ENCODE measurements around the gene CLEC3B. TPM values are rescaled to one million over a fixed set of nuclear protein-coding genes. Genes with fewer than 3 reads are reported as not detected.

Gene CLEC3B
- total RNA-seq, 1 donor from 2014 or later: 41.7 TPM

DNA sequence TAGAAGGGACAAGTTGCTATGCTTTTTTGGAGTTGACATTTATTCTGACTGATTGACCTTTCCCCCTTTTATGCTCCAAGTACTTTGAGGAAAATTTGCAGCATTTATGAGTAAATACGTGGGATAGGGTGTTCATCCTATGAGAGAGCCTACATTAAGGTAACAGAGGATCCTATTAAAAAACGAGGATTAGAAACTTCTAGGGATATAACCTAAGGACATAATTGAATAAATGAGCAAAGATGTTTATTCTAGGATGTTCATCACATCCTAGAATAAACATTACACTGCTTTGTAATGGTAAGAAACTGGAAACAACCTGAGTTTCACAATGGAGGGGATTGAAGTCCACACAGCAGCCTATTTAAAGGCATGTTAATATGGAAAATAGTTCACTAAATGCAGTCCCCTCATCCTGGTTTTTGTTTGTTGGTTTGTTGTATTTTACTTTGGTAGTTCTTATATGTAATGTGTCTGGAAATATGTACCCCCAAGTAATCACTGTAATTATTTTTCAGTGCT is 23.9 kb upstream of the CLEC3B start:
- Histone ChIP-seq H3K9me3 (no peaks in the 10 kb centered on the region), H3K4me3 (no peak overlapping the region), H3K4me1 (no peaks in the 10 kb centered on the region), H3K27ac (no peak overlapping the region), H3K27me3 (no peaks in the 10 kb centered on the region), H3K36me3 (peaks cover 0 to 63% of the 10 kb centered on the region in 2 donors)
- no peak for TF ChIP-seq POLR2A (IDR thresholded peaks at IDR 0.05)
- TF ChIP-seq, protein P1, sequence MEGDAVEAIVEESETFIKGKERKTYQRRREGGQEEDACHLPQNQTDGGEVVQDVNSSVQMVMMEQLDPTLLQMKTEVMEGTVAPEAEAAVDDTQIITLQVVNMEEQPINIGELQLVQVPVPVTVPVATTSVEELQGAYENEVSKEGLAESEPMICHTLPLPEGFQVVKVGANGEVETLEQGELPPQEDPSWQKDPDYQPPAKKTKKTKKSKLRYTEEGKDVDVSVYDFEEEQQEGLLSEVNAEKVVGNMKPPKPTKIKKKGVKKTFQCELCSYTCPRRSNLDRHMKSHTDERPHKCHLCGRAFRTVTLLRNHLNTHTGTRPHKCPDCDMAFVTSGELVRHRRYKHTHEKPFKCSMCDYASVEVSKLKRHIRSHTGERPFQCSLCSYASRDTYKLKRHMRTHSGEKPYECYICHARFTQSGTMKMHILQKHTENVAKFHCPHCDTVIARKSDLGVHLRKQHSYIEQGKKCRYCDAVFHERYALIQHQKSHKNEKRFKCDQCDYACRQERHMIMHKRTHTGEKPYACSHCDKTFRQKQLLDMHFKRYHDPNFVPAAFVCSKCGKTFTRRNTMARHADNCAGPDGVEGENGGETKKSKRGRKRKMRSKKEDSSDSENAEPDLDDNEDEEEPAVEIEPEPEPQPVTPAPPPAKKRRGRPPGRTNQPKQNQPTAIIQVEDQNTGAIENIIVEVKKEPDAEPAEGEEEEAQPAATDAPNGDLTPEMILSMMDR (IDR thresholded peaks at IDR 0.05): no peak
- no peak for TF ChIP-seq POLR2AphosphoS5 (IDR thresholded peaks at IDR 0.05; ENCODE audit: insufficient read depth in 1 of 2, low read depth in 1 of 2)
- intact Hi-C loops (cut with DNase I): no loop called here
- DNase-seq (ENCODE audit: extremely low spot score in 2 of 2): no peak

DNA sequence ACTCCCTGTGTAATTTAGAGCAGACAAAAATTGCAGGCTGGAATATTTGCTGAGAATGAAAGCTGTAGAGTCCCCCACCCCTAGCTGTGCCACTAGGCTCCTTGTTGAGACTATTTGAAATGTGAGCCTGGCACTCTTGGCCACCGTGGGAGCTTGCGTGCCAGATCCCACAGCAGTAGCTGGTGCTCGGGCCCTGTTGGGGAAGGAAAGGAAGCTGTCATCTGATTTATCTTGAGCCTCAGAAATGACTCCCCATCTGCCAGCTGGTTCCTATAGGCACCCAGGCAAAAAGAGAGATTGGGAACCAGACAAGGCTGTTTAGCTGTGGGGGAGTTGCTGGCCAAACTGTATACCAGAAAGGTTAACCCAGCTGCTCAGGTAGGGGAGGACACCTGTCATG is 23.4 kb upstream of the CLEC3B start:
- Histone ChIP-seq H3K27ac (no peak overlapping the region), H3K4me3 (no peak overlapping the region), H3K36me3 (peaks cover 0 to 58% of the 10 kb centered on the region in 2 donors), H3K4me1 (no peaks in the 10 kb centered on the region), H3K27me3 (no peaks in the 10 kb centered on the region), H3K9me3 (no peaks in the 10 kb centered on the region)
- intact Hi-C loops (cut with DNase I): no loop called here
- no peak for DNase-seq (ENCODE audit: extremely low spot score in 2 of 2)
- TF ChIP-seq POLR2AphosphoS5 (IDR thresholded peaks at IDR 0.05; ENCODE audit: insufficient read depth in 1 of 2, low read depth in 1 of 2) (no peak), POLR2A (IDR thresholded peaks at IDR 0.05) (no peak)

DNA sequence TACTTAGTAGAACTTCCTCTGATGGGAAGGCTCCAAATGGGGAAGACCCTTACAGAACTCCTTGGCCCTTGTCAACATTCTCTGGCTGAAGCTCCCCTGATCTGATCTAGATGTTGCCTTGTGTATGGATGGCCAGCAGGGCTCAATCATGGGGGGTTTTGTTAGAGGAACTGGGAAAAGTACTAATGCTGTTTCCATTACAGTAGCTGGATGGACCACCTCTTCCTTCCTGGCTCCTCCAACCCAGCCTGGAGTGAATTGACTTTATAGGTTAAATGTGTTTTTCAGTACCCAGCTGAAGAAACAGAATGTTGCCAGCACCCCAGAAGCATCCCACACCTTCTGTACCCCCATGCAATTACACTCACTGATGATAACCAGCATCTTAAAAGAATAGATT is 22.7 kb upstream of the CLEC3B start:
- no peaks in the 10 kb centered on the region for H3K9me3 ChIP-seq
- intact Hi-C loops (cut with DNase I): no loop called here
- DNase-seq (ENCODE audit: extremely low spot score in 2 of 2): no peak
- peaks cover 0 to 52% of the 10 kb centered on the region in 2 donors for H3K36me3 ChIP-seq
- H3K27ac ChIP-seq: no peak overlapping the region
- H3K4me1 ChIP-seq: peaks cover under 1% of the 10 kb centered on the region
- no peak for TF ChIP-seq POLR2A (IDR thresholded peaks at IDR 0.05)
- TF ChIP-seq POLR2AphosphoS5 (IDR thresholded peaks at IDR 0.05; ENCODE audit: insufficient read depth in 1 of 2, low read depth in 1 of 2): no peak
- TF ChIP-seq, protein P1 (IDR thresholded peaks at IDR 0.05): no peak
- H3K4me3 ChIP-seq: no peak overlapping the region
- H3K27me3 ChIP-seq: no peaks in the 10 kb centered on the region

DNA sequence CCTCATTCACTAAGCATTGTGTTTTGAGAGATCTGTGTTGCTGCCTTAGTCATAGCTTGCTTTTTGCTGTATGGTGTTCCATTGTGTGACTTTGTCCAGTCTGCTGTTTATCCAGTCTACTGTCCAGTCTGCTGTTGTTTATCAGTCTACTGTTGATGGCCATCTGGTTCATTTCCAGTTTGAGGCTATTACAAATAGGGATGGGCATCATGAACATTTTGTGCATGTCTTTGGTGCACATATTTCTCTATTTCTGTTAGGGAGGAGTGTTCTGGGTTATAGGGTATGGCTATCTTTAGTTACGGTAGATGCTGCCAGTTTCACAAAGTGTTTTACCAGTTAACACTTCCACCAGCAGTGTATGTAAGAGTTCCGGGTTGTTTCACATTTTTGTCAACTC is 22.2 kb upstream of the CLEC3B start:
- H3K4me3 ChIP-seq: no peak overlapping the region
- peaks cover 5% of the 10 kb centered on the region for H3K4me1 ChIP-seq
- H3K27me3 ChIP-seq: no peaks in the 10 kb centered on the region
- no peak overlapping the region for H3K27ac ChIP-seq
- no peaks in the 10 kb centered on the region for H3K9me3 ChIP-seq
- DNase-seq (ENCODE audit: extremely low spot score in 2 of 2): no peak
- intact Hi-C loops (cut with DNase I): no loop called here
- H3K36me3 ChIP-seq: peaks cover 0 to 47% of the 10 kb centered on the region in 2 donors
- no peak for TF ChIP-seq POLR2AphosphoS5 (IDR thresholded peaks at IDR 0.05; ENCODE audit: insufficient read depth in 1 of 2, low read depth in 1 of 2)
- TF ChIP-seq POLR2A (IDR thresholded peaks at IDR 0.05): no peak
- TF ChIP-seq, protein P1 (IDR thresholded peaks at IDR 0.05): no peak

DNA sequence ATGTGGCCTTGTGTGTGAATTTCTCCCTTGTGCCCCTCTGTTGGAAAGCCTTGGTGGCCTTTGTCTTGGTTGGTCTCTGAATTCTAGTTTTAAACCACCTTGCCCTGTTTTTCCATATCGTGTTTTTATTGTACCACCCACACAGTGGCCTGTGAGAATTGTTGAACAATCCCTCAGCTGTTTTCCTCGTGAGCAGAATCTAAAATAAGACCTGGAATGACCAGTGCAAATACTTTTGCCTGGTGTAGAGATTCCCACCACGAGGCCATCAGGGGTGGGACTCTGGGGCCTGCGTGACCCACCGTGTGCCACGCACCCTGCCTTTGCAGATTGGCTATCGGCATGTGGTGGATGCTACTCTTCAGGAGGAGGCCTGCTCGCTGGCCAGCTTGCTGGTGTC is 19.0 kb upstream of the CLEC3B start:
- Histone ChIP-seq H3K4me3 (no peak overlapping the region), H3K27ac (no peak overlapping the region), H3K36me3 (peaks cover 0 to 21% of the 10 kb centered on the region in 2 donors), H3K4me1 (peaks cover 29% of the 10 kb centered on the region), H3K27me3 (no peaks in the 10 kb centered on the region), H3K9me3 (no peaks in the 10 kb centered on the region)
- intact Hi-C loops (cut with DNase I): no loop called here
- no peak for DNase-seq (ENCODE audit: extremely low spot score in 2 of 2)
- TF ChIP-seq, protein P1 (IDR thresholded peaks at IDR 0.05): no peak
- no peak for TF ChIP-seq POLR2A (IDR thresholded peaks at IDR 0.05)
- TF ChIP-seq POLR2AphosphoS5 (IDR thresholded peaks at IDR 0.05; ENCODE audit: insufficient read depth in 1 of 2, low read depth in 1 of 2): no peak
